ENCODE measurements around the gene RFX7.

RFX7 gene

GRCh38 chr15:56128081-56128480 is 115.6 kb downstream of the RFX7 start:
- peaks cover 7 to 77% of the 10 kb centered on the region in 2 experiments for H3K36me3 ChIP-seq (ENCODE audit: control insufficient read depth in 1 of 2, insufficient read depth in 2 of 2, low read depth in 1 of 2, low read length in 2 of 2)
- no peak overlapping the region for H3K4ac ChIP-seq (ENCODE audit: low read depth in 1 of 2, low read length in 2 of 2)
- no peaks in the 10 kb centered on the region for H3K27me3 ChIP-seq (ENCODE audit: control insufficient read depth in 1 of 2, insufficient read depth in 1 of 2, low read length in 2 of 2)
- H4K91ac ChIP-seq (ENCODE audit: low read length), result no peak overlapping the region
- no peak overlapping the region for H3K23ac ChIP-seq (ENCODE audit: low read length in 2 of 2)
- no peak overlapping the region for H3K27ac ChIP-seq (ENCODE audit: low read length, poor library complexity, severe bottlenecking)
- H3K4me1 ChIP-seq (ENCODE audit: control insufficient read depth, insufficient read depth, low read depth, low read length), result no peaks in the 10 kb centered on the region
- H3K9ac ChIP-seq (ENCODE audit: low read length), result no peak overlapping the region
- peaks cover 13% of the 10 kb centered on the region for H3K79me1 ChIP-seq (replicated peaks; ENCODE audit: low read length, poor library complexity, severe bottlenecking)
- no peak overlapping the region for H4K8ac ChIP-seq (ENCODE audit: low read length)
- H2BK15ac ChIP-seq (ENCODE audit: low read depth, poor library complexity, severe bottlenecking), result no peak overlapping the region
- H2BK120ac ChIP-seq (ENCODE audit: low read depth, low read length), result no peak overlapping the region
- no peak overlapping the region for H3K18ac ChIP-seq (ENCODE audit: low read depth in 1 of 2, low read length in 2 of 2)
- H2BK5ac ChIP-seq (ENCODE audit: low read depth, low read length, poor library complexity, severe bottlenecking), result no peak overlapping the region
- H3K4me2 ChIP-seq (ENCODE audit: low read length, poor library complexity, severe bottlenecking), result no peak overlapping the region
- DNase-seq, result no peak
- no peak overlapping the region for H2BK12ac ChIP-seq (ENCODE audit: low read length in 2 of 2)
- H3K9me3 ChIP-seq (ENCODE audit: control insufficient read depth, low read length), result peaks cover 56% of the 10 kb centered on the region
- H3K4me3 ChIP-seq (ENCODE audit: insufficient read depth in 1 of 2, low read depth in 1 of 2, low read length in 2 of 2), result no peak overlapping the region
- no peak overlapping the region for H3K14ac ChIP-seq (ENCODE audit: low read length in 2 of 2)
- no peak overlapping the region for H2AFZ ChIP-seq (ENCODE audit: low read depth, low read length)
- no peak overlapping the region for H2AK5ac ChIP-seq (ENCODE audit: low read length, severe bottlenecking)

- H3K4ac ChIP-seq (ENCODE audit: low read depth in 1 of 2, low read length in 2 of 2), result no peak overlapping the region
- no peak overlapping the region for H2BK120ac ChIP-seq (ENCODE audit: low read depth, low read length)
- no peaks in the 10 kb centered on the region for H3K27me3 ChIP-seq (ENCODE audit: control insufficient read depth in 1 of 2, insufficient read depth in 1 of 2, low read length in 2 of 2)
- no peak overlapping the region for H3K4me2 ChIP-seq (ENCODE audit: low read length, poor library complexity, severe bottlenecking)
- no peak overlapping the region for H2BK15ac ChIP-seq (ENCODE audit: low read depth, poor library complexity, severe bottlenecking)
- H3K9me3 ChIP-seq (ENCODE audit: control insufficient read depth, low read length), result peaks cover 65% of the 10 kb centered on the region
- H2AFZ ChIP-seq (ENCODE audit: low read depth, low read length), result no peak overlapping the region
- no peak overlapping the region for H2BK12ac ChIP-seq (ENCODE audit: low read length in 2 of 2)
- H3K18ac ChIP-seq (ENCODE audit: low read depth in 1 of 2, low read length in 2 of 2), result no peak overlapping the region
- H2BK5ac ChIP-seq (ENCODE audit: low read depth, low read length, poor library complexity, severe bottlenecking), result no peak overlapping the region
- no peak overlapping the region for H4K8ac ChIP-seq (ENCODE audit: low read length)
- no peak for DNase-seq
- H4K91ac ChIP-seq (ENCODE audit: low read length), result no peak overlapping the region
- peaks cover 19 to 86% of the 10 kb centered on the region in 2 experiments for H3K36me3 ChIP-seq (ENCODE audit: control insufficient read depth in 1 of 2, insufficient read depth in 2 of 2, low read depth in 1 of 2, low read length in 2 of 2)
- no peaks in the 10 kb centered on the region for H3K4me1 ChIP-seq (ENCODE audit: control insufficient read depth, insufficient read depth, low read depth, low read length)
- no peak overlapping the region for H2AK5ac ChIP-seq (ENCODE audit: low read length, severe bottlenecking)
- no peak overlapping the region for H3K23ac ChIP-seq (ENCODE audit: low read length in 2 of 2)
- peaks cover 25% of the 10 kb centered on the region for H3K79me1 ChIP-seq (replicated peaks; ENCODE audit: low read length, poor library complexity, severe bottlenecking)
- H3K4me3 ChIP-seq (ENCODE audit: insufficient read depth in 1 of 2, low read depth in 1 of 2, low read length in 2 of 2), result peak overlapping the region in 1 of 2 experiments; percentile 16
- no peak overlapping the region for H3K14ac ChIP-seq (ENCODE audit: low read length in 2 of 2)
- no peak overlapping the region for H3K9ac ChIP-seq (ENCODE audit: low read length)
- H3K27ac ChIP-seq (ENCODE audit: low read length, poor library complexity, severe bottlenecking), result no peak overlapping the region
Measured at GRCh38 chr15:56126409-56126808, 117.3 kb downstream of the RFX7 start.

GRCh38 chr15:56124391-56124790 is 119.3 kb downstream of the RFX7 start:
- WGBS, result 93% methylated on average over 3 of the region's 4 CpGs
- Histone ChIP-seq H3K4ac (ENCODE audit: low read depth in 1 of 2, low read length in 2 of 2) (no peak overlapping the region), H3K4me1 (ENCODE audit: control insufficient read depth, insufficient read depth, low read depth, low read length) (no peaks in the 10 kb centered on the region), H3K9me3 (ENCODE audit: control insufficient read depth, low read length) (peaks cover 77% of the 10 kb centered on the region), H2AFZ (ENCODE audit: low read depth, low read length) (no peak overlapping the region), H3K18ac (ENCODE audit: low read depth in 1 of 2, low read length in 2 of 2) (no peak overlapping the region), H3K27me3 (ENCODE audit: control insufficient read depth in 1 of 2, insufficient read depth in 1 of 2, low read length in 2 of 2) (no peaks in the 10 kb centered on the region), H3K9ac (ENCODE audit: low read length) (no peak overlapping the region), H2BK12ac (ENCODE audit: low read length in 2 of 2) (no peak overlapping the region), H3K27ac (ENCODE audit: low read length, poor library complexity, severe bottlenecking) (no peak overlapping the region), H2AK5ac (ENCODE audit: low read length, severe bottlenecking) (no peak overlapping the region), H2BK120ac (ENCODE audit: low read depth, low read length) (no peak overlapping the region), H4K91ac (ENCODE audit: low read length) (no peak overlapping the region), H3K23ac (ENCODE audit: low read length in 2 of 2) (no peak overlapping the region), H4K8ac (ENCODE audit: low read length) (no peak overlapping the region), H3K4me2 (ENCODE audit: low read length, poor library complexity, severe bottlenecking) (no peak overlapping the region), H2BK15ac (ENCODE audit: low read depth, poor library complexity, severe bottlenecking) (no peak overlapping the region), H3K4me3 (ENCODE audit: insufficient read depth in 1 of 2, low read depth in 1 of 2, low read length in 2 of 2) (no peak overlapping the region), H2BK5ac (ENCODE audit: low read depth, low read length, poor library complexity, severe bottlenecking) (no peak overlapping the region), H3K14ac (ENCODE audit: low read length in 2 of 2) (no peak overlapping the region), H3K79me1 (replicated peaks; ENCODE audit: low read length, poor library complexity, severe bottlenecking) (peaks cover 22% of the 10 kb centered on the region), H3K36me3 (ENCODE audit: control insufficient read depth in 1 of 2, insufficient read depth in 2 of 2, low read depth in 1 of 2, low read length in 2 of 2) (peaks cover 20 to 71% of the 10 kb centered on the region in 2 experiments)
- DNase-seq, result no peak

DNA sequence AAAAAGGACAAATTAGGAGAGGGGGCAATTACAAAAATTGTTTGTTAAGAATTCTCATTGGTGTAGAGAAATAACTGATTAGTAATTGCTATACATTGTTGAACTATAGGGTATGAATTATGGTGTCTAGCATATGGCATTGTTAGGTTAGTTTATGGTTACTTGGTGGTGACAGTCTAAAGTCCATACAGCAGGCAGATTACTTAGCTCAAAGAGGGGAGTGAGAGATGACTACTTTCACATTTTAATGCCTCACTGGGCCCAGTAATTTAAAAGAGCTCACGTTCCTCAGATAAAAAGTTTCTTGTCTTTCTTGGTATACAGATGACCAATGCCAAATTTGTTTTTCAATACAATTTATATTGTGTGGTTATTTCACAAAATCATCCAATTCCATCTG is 137.8 kb downstream of the RFX7 start:
- no peak overlapping the region for H3K23ac ChIP-seq (ENCODE audit: low read length in 2 of 2)
- H3K36me3 ChIP-seq (ENCODE audit: control insufficient read depth in 1 of 2, insufficient read depth in 2 of 2, low read depth in 1 of 2, low read length in 2 of 2), result peaks cover 0 to 31% of the 10 kb centered on the region in 2 experiments
- H4K91ac ChIP-seq (ENCODE audit: low read length), result no peak overlapping the region
- no peak overlapping the region for H3K9ac ChIP-seq (ENCODE audit: low read length)
- H2BK120ac ChIP-seq (ENCODE audit: low read depth, low read length), result no peak overlapping the region
- no peaks in the 10 kb centered on the region for H3K27me3 ChIP-seq (ENCODE audit: control insufficient read depth in 1 of 2, insufficient read depth in 1 of 2, low read length in 2 of 2)
- H3K4me1 ChIP-seq (ENCODE audit: control insufficient read depth, insufficient read depth, low read depth, low read length), result no peaks in the 10 kb centered on the region
- no peak overlapping the region for H3K4me3 ChIP-seq (ENCODE audit: insufficient read depth in 1 of 2, low read depth in 1 of 2, low read length in 2 of 2)
- H3K79me1 ChIP-seq (replicated peaks; ENCODE audit: low read length, poor library complexity, severe bottlenecking), result peaks cover 10% of the 10 kb centered on the region
- no peak overlapping the region for H3K27ac ChIP-seq (ENCODE audit: low read length, poor library complexity, severe bottlenecking)
- no peak overlapping the region for H3K14ac ChIP-seq (ENCODE audit: low read length in 2 of 2)
- H3K4me2 ChIP-seq (ENCODE audit: low read length, poor library complexity, severe bottlenecking), result no peak overlapping the region
- no peak for DNase-seq
- H2BK5ac ChIP-seq (ENCODE audit: low read depth, low read length, poor library complexity, severe bottlenecking), result no peak overlapping the region
- no peak overlapping the region for H3K18ac ChIP-seq (ENCODE audit: low read depth in 1 of 2, low read length in 2 of 2)
- no peak overlapping the region for H2AK5ac ChIP-seq (ENCODE audit: low read length, severe bottlenecking)
- no peak overlapping the region for H2AFZ ChIP-seq (ENCODE audit: low read depth, low read length)
- H2BK15ac ChIP-seq (ENCODE audit: low read depth, poor library complexity, severe bottlenecking), result no peak overlapping the region
- no peak overlapping the region for H3K4ac ChIP-seq (ENCODE audit: low read depth in 1 of 2, low read length in 2 of 2)
- H3K9me3 ChIP-seq (ENCODE audit: control insufficient read depth, low read length), result no peaks in the 10 kb centered on the region
- H4K8ac ChIP-seq (ENCODE audit: low read length), result no peak overlapping the region
- H2BK12ac ChIP-seq (ENCODE audit: low read length in 2 of 2), result no peak overlapping the region
- no CpG with 5 or more reads among the region's 1 CpG for WGBS

Data from mesenchymal stem cell (in vitro differentiated cells and primary cell).